ENCODE measurements around the gene PNMA8C. TPM values are rescaled to one million over a fixed set of nuclear protein-coding genes. Genes with fewer than 3 reads are reported as not detected.

The PNMA8C gene
- polyA plus RNA-seq, 1 donor (not counting 4 experiments of a cell fraction or from before 2014, with no cell fraction given), result not detected

DNA sequence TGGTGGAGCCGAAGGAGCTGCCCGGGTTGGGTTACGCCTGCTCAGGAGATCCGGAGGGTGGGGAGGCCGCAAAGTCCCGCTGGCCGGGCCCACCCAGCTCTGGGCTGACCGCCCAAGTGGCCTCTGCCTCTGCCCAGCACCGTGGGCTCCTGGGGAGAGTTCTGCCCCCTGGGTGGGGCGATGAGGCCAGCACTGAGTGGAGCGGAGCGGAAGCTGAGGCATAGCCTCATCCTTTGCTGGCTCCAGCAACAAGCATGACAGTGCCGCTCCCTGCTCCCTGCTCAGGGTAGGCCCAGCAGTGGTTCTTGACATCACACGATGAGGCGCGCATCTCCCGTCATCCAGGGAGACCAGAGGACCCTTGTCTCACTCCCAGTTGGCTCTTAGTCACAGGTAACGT, 37.9 kb downstream of the PNMA8C start:
- Histone ChIP-seq H3K9me1 (ENCODE audit: control insufficient read depth, extremely low read depth, insufficient read depth, low read length) (no peaks in the 10 kb centered on the region), H3K9ac (ENCODE audit: control insufficient read depth, extremely low read depth, insufficient read depth, low read length) (no peak overlapping the region), H4K20me1 (ENCODE audit: control insufficient read depth, extremely low read depth, insufficient read depth, low read length) (no peaks in the 10 kb centered on the region), H3K4me3 (ENCODE audit: control insufficient read depth in 2 of 3, extremely low read depth in 1 of 3, insufficient read depth in 2 of 3, low read depth in 1 of 3, low read length in 3 of 3) (no peak overlapping the region), H3K27me3 (ENCODE audit: control insufficient read depth, extremely low read depth, insufficient read depth, low read length) (no peaks in the 10 kb centered on the region), H2AFZ (ENCODE audit: control insufficient read depth, low read length) (no peak overlapping the region), H3K79me2 (ENCODE audit: control insufficient read depth, insufficient read depth, low read length) (no peaks in the 10 kb centered on the region), H3K9me3 (ENCODE audit: control insufficient read depth, low read depth, low read length) (peaks cover 4% of the 10 kb centered on the region), H3K36me3 (ENCODE audit: control insufficient read depth in 2 of 2, extremely low read depth in 1 of 2, insufficient read depth in 2 of 2, low read length in 2 of 2) (peaks cover 28 to 29% of the 10 kb centered on the region in 2 experiments), H3K4me2 (ENCODE audit: control insufficient read depth, extremely low read depth, insufficient read depth, low read depth, low read length) (no peak overlapping the region), H3K4me1 (ENCODE audit: control insufficient read depth, extremely low read depth, insufficient read depth, low read length) (no peaks in the 10 kb centered on the region), H3K27ac (ENCODE audit: control insufficient read depth, insufficient read depth, low read length) (no peak overlapping the region)
- FAIRE-seq (no peak), DNase-seq (ENCODE audit: low read depth, low spot score) (no peak)
- TF ChIP-seq EZH2 (IDR thresholded peaks at IDR 0.05; ENCODE audit: low read length) (no peak), CTCF (optimal IDR thresholded peaks at IDR 0.05 in 1 of 3, IDR thresholded peaks at IDR 0.05 in 1 of 3, conservative IDR thresholded peaks at IDR 0.05 in 1 of 3; ENCODE audit: extremely low read depth in 1 of 3, insufficient read depth in 2 of 3, low read length in 3 of 3) (no peak)
- dilution Hi-C loops (cut with MboI; ENCODE audit: extremely low pct_ligation_motif_present, low sequenced_read_pairs), result no loop called here

GRCh38 chr19:46390121-46390858, 38.4 kb downstream of the PNMA8C start:
- no peaks in the 10 kb centered on the region for H3K79me2 ChIP-seq (ENCODE audit: control insufficient read depth, insufficient read depth, low read length)
- no peaks in the 10 kb centered on the region for H3K27me3 ChIP-seq (ENCODE audit: control insufficient read depth, extremely low read depth, insufficient read depth, low read length)
- H3K9me3 ChIP-seq (ENCODE audit: control insufficient read depth, low read depth, low read length), result peaks cover 4% of the 10 kb centered on the region
- no peak overlapping the region for H3K27ac ChIP-seq (ENCODE audit: control insufficient read depth, insufficient read depth, low read length)
- dilution Hi-C loops (cut with MboI; ENCODE audit: extremely low pct_ligation_motif_present, low sequenced_read_pairs), result no loop called here
- H3K4me1 ChIP-seq (ENCODE audit: control insufficient read depth, extremely low read depth, insufficient read depth, low read length), result no peaks in the 10 kb centered on the region
- FAIRE-seq, result no peak
- TF ChIP-seq CTCF (optimal IDR thresholded peaks at IDR 0.05 in 1 of 3, IDR thresholded peaks at IDR 0.05 in 1 of 3, conservative IDR thresholded peaks at IDR 0.05 in 1 of 3; ENCODE audit: extremely low read depth in 1 of 3, insufficient read depth in 2 of 3, low read length in 3 of 3) (no peak), EZH2 (IDR thresholded peaks at IDR 0.05; ENCODE audit: low read length) (no peak)
- no peak overlapping the region for H3K4me3 ChIP-seq (ENCODE audit: control insufficient read depth in 2 of 3, extremely low read depth in 1 of 3, insufficient read depth in 2 of 3, low read depth in 1 of 3, low read length in 3 of 3)
- no peak overlapping the region for H3K9ac ChIP-seq (ENCODE audit: control insufficient read depth, extremely low read depth, insufficient read depth, low read length)
- no peak overlapping the region for H2AFZ ChIP-seq (ENCODE audit: control insufficient read depth, low read length)
- no peak for DNase-seq (ENCODE audit: low read depth, low spot score)
- H3K36me3 ChIP-seq (ENCODE audit: control insufficient read depth in 2 of 2, extremely low read depth in 1 of 2, insufficient read depth in 2 of 2, low read length in 2 of 2), result peaks cover 28 to 29% of the 10 kb centered on the region in 2 experiments
- H3K9me1 ChIP-seq (ENCODE audit: control insufficient read depth, extremely low read depth, insufficient read depth, low read length), result no peaks in the 10 kb centered on the region
- H4K20me1 ChIP-seq (ENCODE audit: control insufficient read depth, extremely low read depth, insufficient read depth, low read length), result no peaks in the 10 kb centered on the region
- H3K4me2 ChIP-seq (ENCODE audit: control insufficient read depth, extremely low read depth, insufficient read depth, low read depth, low read length), result no peak overlapping the region
